Activated T-cell treated with anti-CD3 and anti-CD28 coated beads, Interleukin-2, amount 50 U/mL, for 1 hour (primary cell): ENCODE data around the gene MDM1.

Source experiments
- DNase-seq: peaks from one replicate; pipeline ENCODE4 v3.0.0-alpha.2; 2020

MDM1 gene

DNA sequence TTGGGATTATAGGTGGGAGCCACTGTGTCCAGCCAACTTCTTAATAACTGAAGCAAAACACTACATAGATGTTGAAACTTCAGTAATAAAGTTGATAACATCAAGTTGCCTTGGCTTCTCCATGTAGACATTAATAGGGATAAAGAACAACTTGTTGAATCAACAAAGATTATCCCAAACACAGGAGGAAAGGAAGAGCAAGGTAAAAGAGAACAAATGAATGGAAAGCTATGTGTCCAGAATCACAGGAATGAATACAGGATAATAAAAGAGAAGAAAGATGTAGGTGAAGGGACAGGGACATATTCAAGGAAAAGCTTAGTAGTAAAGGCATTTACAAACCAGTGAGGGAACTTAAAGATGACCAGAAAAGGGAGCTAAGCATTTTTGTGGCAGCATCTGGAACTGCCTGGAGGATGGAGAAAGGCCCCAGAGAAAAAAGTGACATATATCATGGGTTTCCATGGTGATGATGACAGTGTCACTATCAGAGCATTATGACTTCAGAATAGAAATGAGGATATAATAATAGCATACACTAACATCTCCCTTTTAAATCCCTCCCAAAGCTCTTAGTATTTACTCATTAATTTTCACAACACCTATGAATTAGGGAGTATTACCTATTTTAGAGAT, 24.0 kb upstream of the MDM1 start:
- DNase-seq = no peak

- no peak for DNase-seq
These were observed 22.9 kb upstream of the MDM1 start for GRCh38 chr12:68354977-68355541.

DNA sequence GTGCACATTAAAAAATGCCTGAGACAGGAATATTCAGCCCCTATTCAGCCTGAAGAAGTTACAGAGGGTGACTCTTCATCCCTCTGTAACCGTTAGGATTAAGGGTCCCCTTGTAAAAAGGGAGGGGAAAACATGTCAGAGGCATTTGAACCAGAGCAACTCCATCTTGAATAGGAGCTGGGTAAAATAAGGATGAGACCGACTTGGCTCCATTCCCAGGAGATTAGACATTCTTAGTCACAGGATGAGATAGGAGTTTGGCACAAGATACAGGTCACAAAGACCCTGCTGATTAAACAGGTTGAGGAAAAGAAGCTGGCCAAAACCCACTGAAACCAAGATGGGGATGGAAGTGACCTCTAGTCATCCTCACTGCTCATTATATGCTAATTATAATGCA, 19.9 kb upstream of the MDM1 start:
- DNase-seq = no peak

DNA sequence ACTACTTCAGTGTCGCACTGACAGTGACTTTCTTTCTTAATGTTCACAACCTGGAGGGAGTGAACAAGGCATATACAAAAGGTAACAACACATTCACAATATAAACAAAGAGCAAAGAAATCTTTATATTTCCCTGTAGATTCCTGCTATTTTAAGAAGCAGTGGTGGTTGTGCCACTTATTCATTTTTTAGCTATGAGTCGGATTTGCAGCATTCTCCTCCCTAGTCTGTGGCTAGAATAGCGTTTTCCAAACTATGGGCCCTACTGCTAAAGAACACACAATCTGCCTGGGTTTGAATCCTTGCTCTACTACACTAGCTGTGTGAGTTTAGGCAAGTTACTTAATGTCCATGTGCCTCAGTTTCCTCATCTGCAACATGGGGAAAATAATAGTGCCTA, 18.6 kb upstream of the MDM1 start:
- DNase-seq = no peak

GRCh38 chr12:68349921-68350606, 17.9 kb upstream of the MDM1 start:
- DNase-seq = no peak

GRCh38 chr12:68349220-68349621, 17.1 kb upstream of the MDM1 start:
- no peak for DNase-seq

DNA sequence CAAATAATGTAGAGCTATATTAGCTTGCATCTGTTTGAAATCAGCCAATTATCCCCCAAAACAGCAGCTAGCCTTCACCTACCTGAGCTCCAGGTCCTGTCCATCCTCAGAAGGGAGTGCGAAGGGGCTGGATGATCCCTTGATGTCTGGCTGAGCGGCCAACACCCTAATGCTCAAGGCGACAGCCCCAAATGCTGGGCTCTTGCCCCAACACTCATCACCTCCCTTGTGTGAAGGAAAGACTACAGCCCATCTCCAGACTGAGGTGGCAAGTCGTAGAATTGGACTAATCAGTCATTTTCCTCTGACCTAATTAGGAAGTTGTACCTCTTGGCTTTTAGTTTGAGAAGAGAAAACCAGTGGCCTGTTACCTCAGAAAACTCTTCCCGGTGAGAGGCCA, 16.3 kb upstream of the MDM1 start:
- DNase-seq = no peak

- no peak for DNase-seq
These were observed 13.6 kb upstream of the MDM1 start for GRCh38 chr12:68345763-68346162.

DNA sequence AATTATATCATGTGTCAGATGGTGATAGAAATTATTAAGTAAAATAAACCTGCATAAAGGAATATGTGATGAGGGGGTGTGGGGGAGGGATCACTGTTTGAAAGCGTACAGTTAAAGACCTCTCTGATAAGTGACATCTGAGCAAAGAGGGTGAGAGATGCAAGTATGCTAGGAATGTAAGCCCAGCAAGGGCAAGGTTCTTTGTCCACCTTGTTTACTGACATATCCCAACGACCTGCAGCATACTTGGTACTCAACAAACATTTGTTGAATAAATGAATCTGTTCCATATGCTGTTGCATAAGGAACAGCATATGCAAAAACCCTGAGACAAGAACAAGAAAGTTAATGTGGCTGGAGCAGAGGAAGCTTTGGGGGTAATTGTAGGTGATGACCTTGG, 12.0 kb upstream of the MDM1 start:
- no peak for DNase-seq

GRCh38 chr12:68342966-68343365, 10.8 kb upstream of the MDM1 start:
- no peak for DNase-seq

GRCh38 chr12:68341822-68342221, 9.7 kb upstream of the MDM1 start:
- no peak for DNase-seq

- DNase-seq = no peak
These were observed 8.5 kb upstream of the MDM1 start for GRCh38 chr12:68340404-68341270.

- no peak for DNase-seq
These were observed 4.7 kb upstream of the MDM1 start for GRCh38 chr12:68336889-68337303.

GRCh38 chr12:68335462-68335861, 3.3 kb upstream of the MDM1 start:
- no peak for DNase-seq

DNA sequence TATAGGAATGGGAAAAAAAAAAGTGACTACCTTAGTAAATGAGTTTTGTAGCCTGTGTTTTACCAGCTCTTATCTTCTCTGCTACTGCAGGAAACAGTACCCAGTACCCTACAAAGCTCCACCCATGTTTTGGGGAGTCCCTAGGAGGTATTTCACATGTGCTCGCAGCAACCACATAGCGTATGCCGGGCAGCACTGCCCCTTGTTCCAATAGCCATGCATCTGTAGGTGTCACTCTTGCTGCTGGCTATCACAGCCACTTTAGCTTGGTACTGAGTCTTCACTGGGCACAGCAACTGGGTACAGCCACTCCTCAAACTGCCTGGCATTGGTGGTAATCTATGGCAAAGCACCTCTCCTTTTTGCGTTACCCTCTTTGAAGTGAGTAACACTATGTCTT, 2.0 kb upstream of the MDM1 start:
- DNase-seq = no peak

DNA sequence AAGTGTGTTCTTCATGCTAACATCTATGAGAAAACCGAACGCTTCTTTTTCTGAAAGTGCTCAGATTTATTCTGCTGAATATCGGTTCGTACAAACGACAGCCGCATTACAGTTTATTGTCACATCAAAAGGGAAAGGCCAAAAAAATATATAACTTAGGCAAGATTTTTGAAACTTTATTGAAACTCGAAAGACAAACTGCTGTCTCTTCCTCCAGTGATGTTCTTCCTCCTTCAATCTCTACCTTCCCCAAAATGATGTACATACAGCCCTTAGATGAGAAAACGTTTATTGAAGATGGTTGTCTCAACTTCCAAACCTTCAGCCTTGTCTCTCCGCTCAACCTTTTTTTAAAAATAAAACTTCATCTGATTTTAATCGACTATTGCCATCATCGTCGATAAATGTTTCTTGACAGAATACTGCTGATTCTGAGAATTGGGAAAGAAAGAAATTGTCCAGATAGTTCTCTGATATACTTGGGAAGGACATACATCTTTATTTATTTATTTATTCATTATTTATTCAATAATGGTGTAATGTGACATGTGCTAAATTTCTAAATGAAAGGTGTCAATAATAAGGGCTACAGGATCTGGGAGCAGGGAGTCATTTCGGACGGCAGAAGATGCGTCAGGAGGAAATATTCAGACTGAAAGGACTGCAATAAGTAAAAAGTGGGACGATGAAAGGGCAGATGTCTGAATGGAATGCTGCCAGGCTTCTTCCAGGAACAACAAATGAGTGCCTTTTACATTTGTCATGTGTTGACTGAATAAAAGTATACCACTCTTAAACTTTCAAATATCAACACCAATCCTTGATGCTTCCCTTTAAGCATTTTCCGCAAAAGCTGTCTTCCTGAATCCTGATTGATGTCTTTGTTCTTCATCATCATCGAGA, 817 bp upstream of the MDM1 start:
- DNase-seq = no peak

DNA sequence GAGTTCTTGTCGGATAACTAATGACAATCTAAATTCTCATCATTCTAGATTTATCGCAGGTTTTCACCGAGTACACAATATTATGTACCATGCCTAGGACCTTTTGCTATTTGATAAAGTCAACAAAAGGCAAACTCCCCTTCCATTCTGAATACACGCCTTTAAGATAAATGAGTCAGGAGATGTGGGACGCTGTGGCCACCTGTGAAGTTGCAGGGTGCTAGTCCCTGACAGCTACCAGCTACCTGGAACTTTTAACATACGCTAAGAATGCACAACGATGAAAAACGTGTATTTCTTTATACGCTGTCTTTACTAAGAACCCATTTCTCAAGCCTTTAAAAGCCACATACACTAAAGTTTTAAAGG, 678 bp downstream of the MDM1 start:
- no peak for DNase-seq

- no peak for DNase-seq
These were observed 4.3 kb downstream of the MDM1 start for GRCh38 chr12:68327896-68328295.

GRCh38 chr12:68326716-68327115, 5.4 kb downstream of the MDM1 start:
- DNase-seq = no peak

DNA sequence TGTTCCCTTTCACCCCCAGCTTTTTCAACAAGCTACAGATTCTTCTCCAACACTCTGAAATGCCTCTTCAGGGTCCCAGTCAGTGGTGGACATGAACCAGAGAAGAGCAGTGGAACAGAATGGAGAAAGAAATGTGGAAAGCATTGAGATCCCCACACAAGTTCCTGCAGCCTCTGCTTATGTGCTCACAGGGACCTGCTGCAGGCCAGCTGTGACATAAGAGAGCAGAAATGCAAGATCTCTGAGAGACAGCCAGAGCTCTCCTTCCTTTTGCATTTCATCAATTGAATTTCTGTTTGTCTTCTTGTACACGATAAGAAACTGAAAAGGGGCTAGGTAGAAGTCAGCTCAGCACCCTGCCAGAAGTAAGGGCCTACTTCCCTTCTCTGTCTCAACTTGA, 6.2 kb downstream of the MDM1 start:
- no peak for DNase-seq

GRCh38 chr12:68324531-68324930, 7.6 kb downstream of the MDM1 start:
- DNase-seq = no peak

GRCh38 chr12:68321140-68321539, 11.0 kb downstream of the MDM1 start:
- DNase-seq = no peak
